HG03460 (cell line): ENCODE results near the gene DARS2.
"Not testable (repeated sequence)": the region's sequence is repeated elsewhere in the genome, so short reads cannot be mapped to it uniquely, and the experiment has no call there.

Source experiments
- ATAC-seq: cut with Tn5 transposase; IDR thresholded peaks from one replicate; pipeline ENCODE4 v1.9.1; 2021; ENCODE audit not compliant: unreplicated experiment

DARS2 gene, protein sequence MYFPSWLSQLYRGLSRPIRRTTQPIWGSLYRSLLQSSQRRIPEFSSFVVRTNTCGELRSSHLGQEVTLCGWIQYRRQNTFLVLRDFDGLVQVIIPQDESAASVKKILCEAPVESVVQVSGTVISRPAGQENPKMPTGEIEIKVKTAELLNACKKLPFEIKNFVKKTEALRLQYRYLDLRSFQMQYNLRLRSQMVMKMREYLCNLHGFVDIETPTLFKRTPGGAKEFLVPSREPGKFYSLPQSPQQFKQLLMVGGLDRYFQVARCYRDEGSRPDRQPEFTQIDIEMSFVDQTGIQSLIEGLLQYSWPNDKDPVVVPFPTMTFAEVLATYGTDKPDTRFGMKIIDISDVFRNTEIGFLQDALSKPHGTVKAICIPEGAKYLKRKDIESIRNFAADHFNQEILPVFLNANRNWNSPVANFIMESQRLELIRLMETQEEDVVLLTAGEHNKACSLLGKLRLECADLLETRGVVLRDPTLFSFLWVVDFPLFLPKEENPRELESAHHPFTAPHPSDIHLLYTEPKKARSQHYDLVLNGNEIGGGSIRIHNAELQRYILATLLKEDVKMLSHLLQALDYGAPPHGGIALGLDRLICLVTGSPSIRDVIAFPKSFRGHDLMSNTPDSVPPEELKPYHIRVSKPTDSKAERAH

DNA sequence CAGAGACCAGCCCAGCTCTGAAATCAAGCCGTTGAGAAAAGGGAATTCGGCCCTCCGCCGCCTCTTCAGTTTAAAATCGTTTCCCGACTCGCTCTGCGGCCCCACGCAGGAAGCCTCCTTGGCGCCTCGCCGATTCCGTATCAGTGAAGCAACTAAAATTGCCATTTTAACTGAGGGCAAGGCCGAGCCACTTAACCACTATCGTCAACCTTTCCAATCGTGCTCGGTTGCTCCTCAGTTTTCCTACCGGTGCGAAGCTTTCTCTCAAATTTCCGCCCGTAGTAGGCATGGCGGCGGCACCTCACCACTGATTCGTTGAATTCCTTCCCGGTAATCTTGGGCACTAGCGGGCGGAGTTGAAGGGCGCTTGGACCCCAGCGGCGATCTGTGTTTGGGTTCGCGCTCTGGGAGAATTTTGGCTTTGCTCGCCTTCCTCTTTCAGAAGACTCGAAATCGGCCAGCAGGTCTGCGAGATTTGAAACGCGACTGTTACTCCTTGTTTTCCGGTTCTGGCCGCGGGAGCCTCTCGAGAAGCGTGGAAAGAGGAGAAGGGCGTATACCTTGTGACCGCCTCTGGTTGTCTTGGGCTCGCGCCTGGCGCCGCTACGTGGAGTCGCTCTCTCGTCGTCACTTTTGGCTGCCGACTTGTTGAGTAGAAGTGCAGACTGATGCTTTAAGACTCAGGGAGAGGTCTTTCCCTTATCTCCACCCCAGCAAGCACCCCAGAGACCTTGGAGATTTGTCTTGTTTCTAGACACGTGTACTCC, at the start of gene DARS2, which contains the start of gene CENPL:
TSS of gene DARS2 (plus strand) at position 359 of the 767 bp plus-strand sequence. CDS start 557 bp downstream, outside the sequence.
TSS of gene CENPL (minus strand) at position 569 of the 767 bp plus-strand sequence. CDS start 13,584 bp downstream, outside the sequence.
- ATAC-seq: peak; percentile 78

DNA sequence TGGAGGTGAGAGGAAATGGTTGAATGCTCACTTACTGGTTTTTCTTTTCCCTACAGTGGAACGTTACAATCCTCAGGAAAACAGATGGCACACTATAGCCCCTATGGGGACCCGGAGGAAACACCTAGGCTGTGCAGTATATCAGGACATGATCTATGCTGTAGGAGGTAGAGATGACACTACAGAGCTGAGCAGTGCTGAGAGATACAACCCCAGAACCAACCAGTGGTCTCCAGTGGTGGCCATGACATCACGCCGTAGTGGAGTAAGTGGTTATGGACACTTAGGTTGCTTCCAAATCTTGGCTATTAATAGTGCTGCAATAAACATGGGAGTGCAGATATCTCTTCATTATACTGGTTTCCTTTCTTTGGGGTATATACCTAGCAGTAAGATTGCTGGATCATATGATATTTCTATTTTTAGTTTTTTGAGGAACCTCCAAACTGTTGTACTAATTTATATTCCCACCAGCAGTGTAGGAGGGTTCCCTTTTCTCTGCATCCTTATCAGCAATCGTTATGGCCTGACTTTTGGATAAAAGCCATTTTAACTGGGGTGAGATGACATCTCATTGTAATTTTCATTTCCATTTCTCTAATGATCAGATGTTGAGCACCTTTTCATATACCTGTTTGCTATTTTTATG, 48.8 kb upstream of the DARS2 start:
- ATAC-seq: no peak

DNA sequence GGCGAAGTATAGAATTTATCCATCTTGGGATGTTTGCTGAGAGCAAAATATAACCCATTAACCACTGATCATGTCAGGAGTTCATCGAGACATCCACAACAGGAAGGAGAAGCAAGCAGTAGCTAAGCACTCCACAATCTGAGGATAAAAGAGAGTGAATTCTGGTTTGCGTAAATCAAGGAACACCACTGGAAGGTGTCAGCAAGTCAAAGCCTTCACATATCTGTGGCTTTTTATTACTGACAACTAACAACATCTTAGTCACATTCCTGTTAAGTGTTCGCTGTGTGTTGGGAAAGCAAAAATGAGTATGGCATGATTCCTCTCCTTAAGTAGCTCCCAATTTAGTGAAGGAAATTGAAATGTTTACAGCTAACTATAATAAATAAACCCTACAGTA, 44.5 kb upstream of the DARS2 start:
- no peak for ATAC-seq

DNA sequence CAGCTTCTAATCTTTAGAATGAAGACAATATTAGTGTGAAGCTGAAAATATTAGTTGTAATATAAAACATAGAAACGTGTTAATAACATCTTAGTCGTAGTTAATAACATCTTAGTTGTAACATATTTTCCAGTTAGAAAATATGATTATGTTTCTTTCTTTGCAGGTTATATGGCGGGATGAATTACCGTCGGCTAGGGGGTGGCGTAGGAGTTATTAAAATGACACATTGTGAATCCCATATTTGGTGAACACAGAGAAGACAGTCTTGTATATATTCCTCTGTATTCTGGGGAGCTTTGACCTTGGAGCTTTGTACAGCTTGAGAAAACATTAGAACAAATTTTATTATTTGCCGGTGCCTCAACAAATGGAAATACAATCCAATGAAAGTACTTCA, 39.5 kb upstream of the DARS2 start:
- ATAC-seq: no peak

DNA sequence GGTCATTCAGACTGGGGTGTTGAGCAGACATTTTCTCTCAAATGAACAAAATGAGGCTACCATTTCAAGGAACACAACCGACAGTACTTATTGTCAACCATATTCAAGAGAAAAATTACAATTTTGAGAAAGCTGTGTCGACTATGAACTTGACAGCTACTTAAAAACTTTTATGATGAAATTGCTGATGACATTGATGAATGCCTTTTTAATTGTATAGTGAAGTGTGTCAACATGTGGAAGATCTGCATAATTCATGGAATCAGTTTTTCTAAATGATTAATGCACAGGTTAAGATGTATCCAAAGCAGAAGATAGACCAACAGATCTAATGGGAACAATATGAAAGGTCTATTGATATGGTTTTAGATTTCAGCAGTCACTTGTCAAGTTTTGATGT, 34.6 kb upstream of the DARS2 start:
- no peak for ATAC-seq

DNA sequence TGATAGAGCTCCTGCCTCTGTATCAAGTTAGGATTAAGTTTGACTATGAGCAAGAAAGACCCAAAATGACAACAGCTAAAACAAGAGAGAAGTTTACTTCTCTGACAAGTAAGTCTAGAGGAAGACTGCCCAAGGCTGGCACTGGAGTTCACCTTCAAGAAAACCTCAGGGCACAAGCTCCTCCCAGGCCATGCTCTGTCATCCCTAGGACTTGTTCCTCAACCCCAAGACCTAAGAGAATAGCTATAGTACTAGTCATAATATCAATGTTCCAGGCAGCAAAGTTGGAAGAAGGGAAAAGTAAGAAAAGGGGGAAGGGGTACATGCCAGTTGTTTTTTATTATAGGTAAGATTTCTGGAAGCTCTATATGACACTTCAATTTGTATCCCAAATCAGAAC, 26.4 kb upstream of the DARS2 start:
- ATAC-seq: no peak

- ATAC-seq: not testable (repeated sequence)
Observed at GRCh38 chr1:173799995-173800394, 24.5 kb upstream of the DARS2 start.

DNA sequence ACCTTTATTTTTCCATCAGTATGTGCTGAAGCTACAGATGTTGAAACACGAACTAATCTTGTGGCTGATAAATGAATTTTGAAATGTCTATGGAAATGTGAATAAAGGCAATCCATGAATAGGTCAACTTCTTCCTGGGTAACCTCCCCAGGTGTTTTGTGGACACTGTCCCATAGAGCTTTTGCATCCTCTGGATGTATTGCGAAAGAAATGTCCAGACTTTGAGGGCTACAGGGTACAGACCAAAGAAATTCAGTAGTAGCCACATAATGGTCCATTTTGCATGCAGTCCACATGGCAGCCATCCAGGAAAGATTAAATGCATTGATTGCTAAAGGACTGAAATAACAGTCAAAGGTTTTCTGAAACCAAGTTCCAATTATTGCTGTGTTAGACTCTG, 21.5 kb upstream of the DARS2 start:
- ATAC-seq: no peak

DNA sequence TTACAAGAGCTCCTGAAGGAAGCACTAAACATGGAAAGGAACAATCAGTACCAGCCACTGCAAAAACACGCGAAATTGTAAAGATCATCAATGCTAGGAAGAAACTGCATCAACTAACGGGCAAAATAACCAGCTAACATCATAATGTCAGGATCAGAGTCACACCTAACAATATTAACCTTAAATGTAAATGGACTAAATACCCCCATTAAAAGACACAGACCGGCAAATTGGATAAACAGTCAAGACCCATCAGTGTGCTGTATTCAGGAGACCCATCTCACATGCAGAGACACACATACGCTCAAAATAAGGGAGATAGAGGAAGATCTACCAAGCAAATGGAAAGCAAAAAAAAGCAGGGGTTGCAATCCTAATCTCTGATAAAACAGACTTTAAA, 10.8 kb upstream of the DARS2 start:
- ATAC-seq: not testable (repeated sequence)

- no peak for ATAC-seq
Observed at GRCh38 chr1:173818459-173818858, 6.0 kb upstream of the DARS2 start.

GRCh38 chr1:173821680-173822079, 2.8 kb upstream of the DARS2 start:
- ATAC-seq: no peak

GRCh38 chr1:173823781-173824314, 625 bp upstream of the DARS2 start:
- ATAC-seq: peak; percentile 43

DNA sequence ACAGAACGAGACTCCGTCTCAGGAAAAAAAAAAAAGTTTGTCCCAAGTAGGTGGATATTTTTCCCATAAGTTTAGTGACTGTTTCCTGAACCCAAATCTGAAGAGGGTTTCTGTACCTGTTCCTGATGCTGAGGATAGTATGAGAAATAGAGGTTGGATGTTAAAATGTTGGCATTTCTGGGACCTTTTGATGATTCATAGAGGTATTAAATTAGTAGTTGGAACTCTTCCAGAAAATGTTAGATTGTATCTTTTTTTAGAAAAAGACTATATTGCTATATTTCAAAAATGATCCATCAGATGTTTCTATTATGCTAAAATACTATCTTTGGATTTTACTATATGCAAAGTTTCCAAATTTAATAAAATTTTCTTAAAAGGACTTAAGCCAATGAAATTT, 3.1 kb downstream of the DARS2 start:
- ATAC-seq: no peak

GRCh38 chr1:173832748-173833147, 8.3 kb downstream of the DARS2 start:
- ATAC-seq: no peak

- ATAC-seq: no peak
Observed at GRCh38 chr1:173852105-173852504, 27.6 kb downstream of the DARS2 start.

DNA sequence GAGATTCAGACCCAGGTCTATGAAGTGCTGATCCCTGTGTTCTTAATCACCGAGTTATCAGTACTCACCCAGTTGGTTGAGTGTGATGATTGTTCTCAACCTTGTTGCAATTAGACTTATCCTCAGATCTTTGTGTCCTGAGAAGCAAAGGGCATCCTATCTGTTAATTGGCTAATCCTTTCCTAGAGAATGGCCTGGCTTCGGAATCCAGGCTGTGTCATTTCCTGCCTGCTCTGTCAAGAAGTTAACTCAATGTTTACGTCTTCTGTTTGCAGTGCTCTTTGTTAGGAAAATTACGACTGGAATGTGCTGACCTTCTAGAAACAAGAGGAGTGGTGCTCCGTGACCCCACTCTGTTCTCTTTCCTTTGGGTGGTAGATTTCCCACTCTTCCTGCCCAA, 28.6 kb downstream of the DARS2 start:
- ATAC-seq: no peak

- ATAC-seq: no peak
Observed at GRCh38 chr1:173856014-173856413, 31.5 kb downstream of the DARS2 start.

DNA sequence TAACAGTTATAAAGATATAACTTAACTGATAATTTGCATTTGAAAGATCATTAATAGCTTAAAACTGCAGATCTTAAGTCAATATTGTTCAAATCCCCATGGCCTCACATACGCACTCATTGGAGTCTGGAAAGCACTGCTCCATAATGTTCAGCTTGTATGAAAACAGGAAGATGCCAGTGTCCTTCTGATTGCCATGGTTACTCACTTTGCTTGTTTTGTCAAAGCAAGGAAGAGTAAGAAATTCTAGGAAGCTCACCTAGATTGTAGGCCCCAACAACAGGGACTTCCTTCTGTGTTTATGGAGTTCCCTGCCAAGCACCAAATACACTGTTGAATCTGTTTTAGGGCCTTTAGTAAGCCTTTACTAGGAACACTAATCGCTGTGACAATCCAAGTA, 32.4 kb downstream of the DARS2 start:
- ATAC-seq: no peak

DNA sequence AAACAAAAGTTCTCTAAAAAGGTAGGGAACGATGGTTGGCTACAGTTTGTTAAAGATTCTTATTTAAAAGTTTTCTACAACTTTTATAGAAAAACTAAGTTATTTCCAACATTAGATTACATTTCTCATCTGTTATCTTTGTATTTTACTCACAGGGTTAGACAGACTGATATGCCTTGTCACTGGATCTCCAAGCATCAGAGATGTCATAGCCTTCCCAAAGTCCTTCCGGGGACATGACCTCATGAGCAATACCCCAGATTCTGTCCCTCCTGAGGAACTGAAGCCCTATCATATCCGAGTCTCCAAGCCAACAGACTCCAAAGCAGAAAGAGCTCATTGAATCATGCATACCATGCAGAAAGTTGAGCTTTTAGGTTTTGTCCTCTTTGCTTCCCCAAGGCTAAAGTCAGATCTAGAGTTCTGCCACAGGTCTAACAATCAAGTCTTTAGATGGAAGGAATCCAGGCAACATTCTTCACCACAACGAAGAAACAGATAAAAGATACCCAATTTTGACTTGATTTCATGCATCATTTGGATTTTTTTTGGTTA, 33.0 kb downstream of the DARS2 start:
- ATAC-seq: no peak

DNA sequence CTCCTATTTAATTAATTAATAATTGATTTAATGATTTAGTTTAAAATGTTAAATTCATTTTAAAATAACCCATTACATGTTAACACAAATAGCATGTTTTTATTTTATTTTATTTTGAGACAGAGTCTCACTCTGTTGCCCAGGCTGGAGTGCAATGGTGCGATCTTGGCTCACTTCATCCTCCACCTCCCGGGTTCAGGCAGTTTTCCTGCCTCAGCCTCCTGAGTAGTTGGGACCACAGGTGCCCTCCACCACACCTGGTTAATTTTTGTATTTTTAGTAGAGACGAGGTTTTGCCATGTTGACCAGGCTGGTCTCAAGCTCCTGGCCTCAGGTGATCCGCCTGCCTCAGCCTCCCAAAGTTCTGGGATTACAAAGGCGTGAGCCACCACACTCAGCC, 35.1 kb downstream of the DARS2 start:
- not testable (repeated sequence) for ATAC-seq

DNA sequence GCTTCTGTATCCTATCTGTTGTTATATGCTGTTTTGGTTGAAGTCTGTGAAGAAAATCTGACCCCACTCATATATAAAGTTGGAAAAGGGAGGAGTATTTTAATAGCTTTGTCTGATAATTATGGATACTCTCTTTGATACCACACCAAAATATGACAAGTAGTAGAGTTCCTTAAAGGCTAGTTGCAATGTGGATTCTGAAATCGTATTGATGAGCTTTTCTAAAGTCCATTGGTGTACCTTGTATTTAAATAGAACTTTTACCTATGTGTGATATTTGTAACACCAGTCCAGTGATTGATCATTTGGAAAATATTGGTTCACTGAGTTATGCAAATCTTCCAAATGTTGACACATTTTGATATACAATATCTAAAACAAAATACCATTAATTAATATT, 35.6 kb downstream of the DARS2 start:
- no peak for ATAC-seq
